ENCODE measurements around the gene TBC1D5. TPM values are rescaled to one million over a fixed set of nuclear protein-coding genes. Genes with fewer than 3 reads are reported as not detected.
A peak's percentile ranks its signal among the peaks of the same experiment; 100 is the strongest.

Gene TBC1D5
- total RNA-seq, 2 donors from 2014 or later = 68.8 to 77.7 TPM

DNA sequence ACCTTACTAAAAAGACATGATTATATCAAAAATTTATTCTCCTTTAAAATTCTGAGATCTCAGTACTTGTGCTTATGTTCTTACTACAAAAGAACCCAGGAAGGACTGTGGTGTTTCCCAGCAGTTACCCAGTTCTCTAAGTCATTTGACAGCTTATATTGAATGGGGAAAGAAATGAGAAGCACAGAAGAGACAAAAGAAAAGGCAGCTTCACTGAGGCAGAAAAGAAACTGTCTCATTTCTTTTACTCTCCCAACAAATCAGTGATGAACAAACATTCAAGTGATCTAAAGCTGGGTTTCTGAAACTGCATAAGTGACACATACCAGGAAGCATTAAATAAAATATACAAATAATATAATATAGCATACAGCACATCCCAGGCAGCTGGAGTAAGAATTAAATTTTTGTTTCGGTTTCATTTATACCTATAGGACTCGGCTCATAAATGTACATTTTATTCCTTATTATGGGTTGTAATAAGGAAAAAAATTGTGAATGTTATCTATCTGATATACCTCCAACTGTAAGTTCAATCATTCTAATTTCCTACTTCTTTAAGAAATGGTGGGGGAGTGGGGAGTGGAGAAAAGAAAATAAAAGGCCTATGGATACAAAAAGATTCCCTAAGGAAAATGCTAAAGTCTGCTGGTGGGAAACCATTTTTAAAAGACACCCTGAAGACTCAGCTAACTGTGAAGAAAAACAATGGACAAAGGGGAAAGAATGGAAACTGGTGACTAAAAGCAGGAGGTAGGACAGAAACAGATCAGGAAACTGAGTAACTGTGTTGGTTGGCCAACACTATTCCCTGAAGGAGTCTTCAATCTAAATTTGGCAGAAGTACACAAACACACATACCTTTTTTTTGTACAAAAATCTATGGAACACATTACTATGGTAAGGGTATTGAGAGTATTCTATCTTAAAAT lies 156.8 kb downstream of the TBC1D5 start:
- peaks cover 6% of the 10 kb centered on the region for H3K4me1 Mint-ChIP-seq
- no peak overlapping the region for H3K4me3 ChIP-seq (ENCODE audit: low read length)
- H3K4me3 Mint-ChIP-seq = no peak overlapping the region
- H3K36me3 Mint-ChIP-seq (ENCODE audit: low read depth) = peaks cover 19% of the 10 kb centered on the region
- no peaks in the 10 kb centered on the region for H3K27me3 Mint-ChIP-seq (ENCODE audit: insufficient read depth)
- DNase-seq = no peak
- no peak for TF ChIP-seq CTCF (conservative IDR thresholded peaks at IDR 0.05)
- no peaks in the 10 kb centered on the region for H3K27me3 ChIP-seq (ENCODE audit: control insufficient read depth, insufficient read depth, low read length, poor library complexity, severe bottlenecking)
- no CpG with 5 or more reads among the region's 2 CpGs for WGBS, 2 experiments (ENCODE audit: insufficient coverage in 1 of 2, insufficient read length in 1 of 2)
- H3K4me1 ChIP-seq (ENCODE audit: control insufficient read depth, insufficient read depth, low read length) = no peaks in the 10 kb centered on the region
- H3K9me3 Mint-ChIP-seq = peaks cover 18% of the 10 kb centered on the region
- peak overlapping the region; percentile 80 for H3K27ac ChIP-seq (ENCODE audit: low read depth, low read length)
- H3K9me3 ChIP-seq (ENCODE audit: control insufficient read depth, low read length) = peaks cover 18% of the 10 kb centered on the region
- no peaks in the 10 kb centered on the region for H3K36me3 ChIP-seq (ENCODE audit: control insufficient read depth, insufficient read depth, low read length)
- H3K27ac Mint-ChIP-seq = peak overlapping the region; percentile 30
- no peak overlapping the region for H3K9ac ChIP-seq (ENCODE audit: extremely low read depth, low read length, poor library complexity, severe bottlenecking)

- no peaks in the 10 kb centered on the region for H3K36me3 ChIP-seq (ENCODE audit: control insufficient read depth, insufficient read depth, low read length)
- no peak overlapping the region for H3K4me3 ChIP-seq (ENCODE audit: low read length)
- H3K27me3 Mint-ChIP-seq (ENCODE audit: insufficient read depth) = no peaks in the 10 kb centered on the region
- 97% methylated on average over 6 of the region's 8 CpGs; no CpG with 5 or more reads in 1 of the 2 experiments for WGBS, 2 experiments (ENCODE audit: insufficient coverage in 1 of 2, insufficient read length in 1 of 2)
- H3K9me3 ChIP-seq (ENCODE audit: control insufficient read depth, low read length) = peaks cover 2% of the 10 kb centered on the region
- H3K4me1 Mint-ChIP-seq = peaks cover 12% of the 10 kb centered on the region
- no peak overlapping the region for H3K9ac ChIP-seq (ENCODE audit: extremely low read depth, low read length, poor library complexity, severe bottlenecking)
- no peaks in the 10 kb centered on the region for H3K4me1 ChIP-seq (ENCODE audit: control insufficient read depth, insufficient read depth, low read length)
- H3K9me3 Mint-ChIP-seq = peaks cover 2% of the 10 kb centered on the region
- TF ChIP-seq CTCF (conservative IDR thresholded peaks at IDR 0.05) = no peak
- H3K36me3 Mint-ChIP-seq (ENCODE audit: low read depth) = peaks cover 3% of the 10 kb centered on the region
- no peak overlapping the region for H3K27ac Mint-ChIP-seq
- DNase-seq = no peak
- H3K27ac ChIP-seq (ENCODE audit: low read depth, low read length) = no peak overlapping the region
- no peak overlapping the region for H3K4me3 Mint-ChIP-seq
- H3K27me3 ChIP-seq (ENCODE audit: control insufficient read depth, insufficient read depth, low read length, poor library complexity, severe bottlenecking) = no peaks in the 10 kb centered on the region
Measured at GRCh38 chr3:17584066-17584465, 158.4 kb downstream of the TBC1D5 start.

- no peaks in the 10 kb centered on the region for H3K9me3 Mint-ChIP-seq
- H3K36me3 Mint-ChIP-seq (ENCODE audit: low read depth) = no peaks in the 10 kb centered on the region
- WGBS, 2 experiments (ENCODE audit: insufficient coverage in 1 of 2, insufficient read length in 1 of 2) = 89 to 96% methylated on average over 8 of the region's 8 CpGs
- TF ChIP-seq CTCF (conservative IDR thresholded peaks at IDR 0.05) = no peak
- peaks cover 12% of the 10 kb centered on the region for H3K4me1 Mint-ChIP-seq
- H3K4me3 Mint-ChIP-seq = no peak overlapping the region
- Histone ChIP-seq H3K4me1 (ENCODE audit: control insufficient read depth, insufficient read depth, low read length) (no peaks in the 10 kb centered on the region), H3K27ac (ENCODE audit: low read depth, low read length) (no peak overlapping the region), H3K9ac (ENCODE audit: extremely low read depth, low read length, poor library complexity, severe bottlenecking) (no peak overlapping the region), H3K4me3 (ENCODE audit: low read length) (no peak overlapping the region), H3K27me3 (ENCODE audit: control insufficient read depth, insufficient read depth, low read length, poor library complexity, severe bottlenecking) (no peaks in the 10 kb centered on the region), H3K36me3 (ENCODE audit: control insufficient read depth, insufficient read depth, low read length) (no peaks in the 10 kb centered on the region), H3K9me3 (ENCODE audit: control insufficient read depth, low read length) (no peaks in the 10 kb centered on the region)
- no peak for DNase-seq
- no peaks in the 10 kb centered on the region for H3K27me3 Mint-ChIP-seq (ENCODE audit: insufficient read depth)
- no peak overlapping the region for H3K27ac Mint-ChIP-seq
Measured at GRCh38 chr3:17583530-17583929, 158.9 kb downstream of the TBC1D5 start.
